Measurements from ENCODE around the gene SLCO4A1.

DNA sequence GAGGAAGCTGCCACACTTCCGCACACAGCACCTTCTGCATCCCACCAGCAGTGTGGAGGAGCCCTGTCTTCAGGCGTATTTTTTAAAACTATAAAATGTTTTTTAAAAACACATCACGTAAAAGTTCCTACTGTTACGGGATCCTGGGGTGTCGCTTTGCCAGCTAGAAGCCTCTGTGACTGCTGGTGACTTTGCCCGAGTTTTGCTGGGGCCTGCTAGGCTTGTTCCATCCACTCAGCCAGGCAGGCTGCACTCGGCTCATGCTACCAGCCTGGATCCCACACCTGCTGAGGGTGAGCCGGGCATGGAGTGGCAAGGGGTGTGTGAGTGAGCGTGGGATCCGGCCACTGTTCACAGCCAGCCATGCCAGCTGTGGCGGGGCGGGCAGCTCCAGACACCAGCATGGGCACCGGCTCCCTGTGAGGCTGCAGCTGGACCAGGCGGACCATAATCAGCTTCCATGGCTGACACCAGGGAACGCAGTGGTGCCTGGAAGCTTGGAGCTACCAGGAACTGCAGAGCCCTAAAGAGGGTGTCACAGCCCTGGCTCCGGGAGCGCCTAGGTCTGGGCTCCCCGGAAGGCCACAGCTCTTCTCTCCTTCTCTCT is 12.3 kb upstream of the SLCO4A1 start:
- TF ChIP-seq, protein P1, sequence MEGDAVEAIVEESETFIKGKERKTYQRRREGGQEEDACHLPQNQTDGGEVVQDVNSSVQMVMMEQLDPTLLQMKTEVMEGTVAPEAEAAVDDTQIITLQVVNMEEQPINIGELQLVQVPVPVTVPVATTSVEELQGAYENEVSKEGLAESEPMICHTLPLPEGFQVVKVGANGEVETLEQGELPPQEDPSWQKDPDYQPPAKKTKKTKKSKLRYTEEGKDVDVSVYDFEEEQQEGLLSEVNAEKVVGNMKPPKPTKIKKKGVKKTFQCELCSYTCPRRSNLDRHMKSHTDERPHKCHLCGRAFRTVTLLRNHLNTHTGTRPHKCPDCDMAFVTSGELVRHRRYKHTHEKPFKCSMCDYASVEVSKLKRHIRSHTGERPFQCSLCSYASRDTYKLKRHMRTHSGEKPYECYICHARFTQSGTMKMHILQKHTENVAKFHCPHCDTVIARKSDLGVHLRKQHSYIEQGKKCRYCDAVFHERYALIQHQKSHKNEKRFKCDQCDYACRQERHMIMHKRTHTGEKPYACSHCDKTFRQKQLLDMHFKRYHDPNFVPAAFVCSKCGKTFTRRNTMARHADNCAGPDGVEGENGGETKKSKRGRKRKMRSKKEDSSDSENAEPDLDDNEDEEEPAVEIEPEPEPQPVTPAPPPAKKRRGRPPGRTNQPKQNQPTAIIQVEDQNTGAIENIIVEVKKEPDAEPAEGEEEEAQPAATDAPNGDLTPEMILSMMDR (IDR thresholded peaks at IDR 0.05; ENCODE audit: extremely low read depth in 1 of 2, insufficient read depth in 1 of 2, low read depth in 1 of 2, low read length in 2 of 2) = no peak
- TF ChIP-seq POLR2AphosphoS5 (IDR thresholded peaks at IDR 0.05; ENCODE audit: insufficient read depth, low read depth, low read length) (no peak), POLR2A (IDR thresholded peaks at IDR 0.05; ENCODE audit: low read depth, low read length) (no peak), JUN (IDR thresholded peaks at IDR 0.05; ENCODE audit: borderline replicate concordance, insufficient read depth, insufficient read length, low read depth) (no peak), EZH2 (IDR thresholded peaks at IDR 0.05; ENCODE audit: borderline replicate concordance, low read depth, low read length, severe bottlenecking) (no peak), MYC (IDR thresholded peaks at IDR 0.05; ENCODE audit: low read depth, low read length) (no peak), FOS (IDR thresholded peaks at IDR 0.05; ENCODE audit: borderline replicate concordance, insufficient read depth, low read length) (no peak)
- TF ChIP-seq, protein P2, sequence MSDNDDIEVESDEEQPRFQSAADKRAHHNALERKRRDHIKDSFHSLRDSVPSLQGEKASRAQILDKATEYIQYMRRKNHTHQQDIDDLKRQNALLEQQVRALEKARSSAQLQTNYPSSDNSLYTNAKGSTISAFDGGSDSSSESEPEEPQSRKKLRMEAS (IDR thresholded peaks at IDR 0.05; ENCODE audit: insufficient read depth, insufficient read length) = no peak
